ENCODE results near the gene GET4.
A peak's percentile ranks its signal among the peaks of the same experiment; 100 is the strongest.
"Not testable (repeated sequence)": the region's sequence is repeated elsewhere in the genome, so short reads cannot be mapped to it uniquely, and the experiment has no call there.

Gene GET4

DNA sequence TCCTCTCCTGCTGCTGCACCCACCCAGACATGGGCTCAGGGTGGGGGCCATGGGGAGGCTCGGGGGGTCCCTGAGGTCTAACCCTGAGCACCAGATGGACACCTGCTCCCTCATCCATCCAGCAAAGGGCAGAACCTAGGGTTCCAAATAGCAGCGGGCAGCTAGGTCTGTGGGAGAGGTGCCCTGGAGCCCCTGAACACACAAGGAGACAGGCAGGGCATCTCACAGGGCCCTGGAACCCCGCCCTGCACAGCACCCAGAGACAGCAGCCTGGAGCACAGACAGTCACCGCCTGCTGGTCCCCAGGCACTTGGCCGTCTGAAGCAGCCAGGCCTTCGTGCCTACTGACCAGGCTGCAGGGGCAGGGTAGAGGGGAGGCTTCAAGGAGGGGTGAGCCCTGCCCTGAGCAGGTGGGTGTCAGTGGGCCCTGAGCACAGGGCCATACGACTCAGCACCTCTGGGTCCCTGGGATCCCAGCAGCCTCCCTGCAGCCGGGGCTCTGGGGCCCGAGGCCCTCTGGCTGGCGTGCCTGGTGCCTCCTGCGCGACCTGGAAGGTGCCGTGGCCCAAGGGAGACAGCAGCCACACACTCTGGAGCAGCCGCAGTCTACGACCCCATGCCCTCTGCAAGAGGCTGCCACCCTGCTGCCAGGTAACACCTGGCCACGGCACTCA, 38.3 kb downstream of the GET4 start:
- DNase-seq = no peak

DNA sequence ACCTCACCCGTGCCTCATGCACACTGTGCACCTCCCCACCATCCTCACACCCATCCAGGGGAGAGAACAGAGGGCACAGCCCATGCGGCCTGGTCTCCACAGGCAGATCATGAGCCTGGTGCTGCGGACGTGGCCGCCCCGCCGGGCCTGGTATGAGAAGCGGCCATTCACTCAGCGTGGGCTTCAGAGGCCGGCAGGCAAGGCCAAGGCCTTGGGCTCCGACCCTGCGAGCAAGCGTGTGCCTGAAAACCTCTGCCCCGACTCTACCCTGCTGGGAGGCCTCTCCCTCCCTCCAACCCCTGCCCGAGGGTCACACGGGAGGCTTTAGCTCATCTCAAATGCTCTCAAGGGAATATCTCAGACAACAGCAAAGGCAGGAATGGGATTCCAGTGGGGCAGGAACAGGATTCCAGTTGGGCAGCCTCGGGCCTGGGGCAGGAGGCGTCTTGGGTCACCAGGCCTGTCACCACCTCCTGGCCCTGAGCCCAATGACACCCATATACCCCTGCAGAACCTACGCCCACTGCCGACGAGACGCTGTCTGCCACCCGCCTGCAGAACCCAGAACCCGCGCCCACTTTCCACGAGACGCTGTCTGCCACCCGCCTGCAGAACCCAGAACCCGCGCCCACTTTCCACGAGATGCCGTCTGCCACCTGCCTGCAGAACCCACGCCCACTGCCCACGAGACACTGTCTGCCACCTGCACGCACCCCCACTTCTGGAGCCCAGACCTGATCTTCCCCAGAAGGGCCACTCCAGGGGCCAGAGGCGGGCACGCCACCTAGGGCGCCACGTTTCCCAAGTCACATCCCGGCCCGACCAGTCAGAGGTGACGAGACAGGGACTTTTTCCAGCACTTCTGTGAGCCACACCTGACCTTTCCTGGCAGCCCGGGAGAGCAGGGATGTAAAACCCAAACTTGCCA, 39.2 kb downstream of the GET4 start:
- DNase-seq = no peak

DNA sequence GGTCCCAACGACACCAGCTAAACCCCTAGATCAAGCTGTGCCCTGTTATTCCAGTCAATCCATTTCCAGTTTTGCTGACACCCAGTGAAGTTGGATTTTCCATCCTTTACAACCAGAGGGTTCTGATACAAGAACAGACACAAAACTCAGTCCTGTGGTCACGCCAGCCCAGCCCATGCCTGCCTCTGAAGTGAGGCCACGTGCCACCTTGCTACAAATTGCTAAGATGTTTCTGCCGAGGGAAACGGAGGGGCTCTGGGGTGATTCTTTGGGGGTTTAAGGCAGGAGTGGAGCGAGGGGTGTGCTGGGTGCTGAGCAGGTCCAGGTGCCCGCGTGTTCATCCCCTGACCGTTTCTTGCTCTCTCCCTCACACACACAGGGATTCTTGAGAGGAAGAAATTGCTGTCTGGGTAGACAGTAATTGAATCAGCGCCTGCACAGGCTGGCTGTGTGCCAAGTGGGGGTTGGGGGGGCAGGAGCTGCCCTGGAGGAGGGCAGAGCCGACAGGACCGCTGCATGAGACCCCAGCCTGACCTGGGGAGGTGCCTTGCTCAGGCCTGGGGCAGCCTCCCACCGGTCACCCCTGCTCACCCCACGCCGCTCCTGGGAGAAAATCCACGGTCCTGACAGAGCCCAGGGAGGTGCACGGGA, 40.1 kb downstream of the GET4 start:
- DNase-seq = peak; percentile 56

DNA sequence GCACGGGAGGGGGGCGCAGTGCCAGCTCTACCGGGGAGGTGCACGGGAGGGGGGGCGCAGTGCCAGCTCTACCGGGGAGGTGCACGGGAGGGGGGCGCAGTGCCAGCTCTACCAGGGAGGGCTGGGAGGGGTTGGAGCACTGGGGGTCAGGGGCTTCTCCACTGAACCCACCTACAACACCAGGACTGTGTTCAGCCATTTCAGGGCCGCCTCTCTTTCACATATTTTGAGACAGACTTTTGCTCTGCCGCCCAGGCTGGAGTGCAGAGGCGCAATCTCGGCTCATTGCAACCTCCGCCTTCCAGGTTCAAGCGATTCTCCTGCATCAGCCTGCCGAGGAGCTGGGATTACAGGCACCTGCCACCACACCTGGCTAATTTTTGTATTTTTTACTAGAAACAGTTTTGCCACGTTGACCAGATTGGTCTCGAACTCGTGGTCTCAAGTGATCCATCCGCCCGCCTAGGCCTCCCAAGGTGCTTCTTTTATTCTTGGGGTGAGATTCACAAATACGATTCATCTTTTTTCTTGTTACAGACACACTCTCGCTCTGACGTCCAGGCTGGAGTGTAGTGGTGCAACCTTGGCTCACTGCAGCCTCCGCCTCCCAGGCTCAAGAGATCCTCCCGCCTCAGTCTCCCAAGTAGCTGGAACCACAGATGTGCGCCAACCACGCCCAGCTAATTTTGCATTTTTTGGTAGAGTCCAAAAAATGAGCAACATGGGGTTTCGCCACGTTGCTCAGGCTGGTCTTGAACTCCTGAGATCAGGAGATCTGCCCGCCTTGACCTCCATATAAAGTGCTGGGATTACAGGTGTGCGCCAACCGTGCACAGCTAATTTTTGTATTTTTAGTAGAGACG, 41.1 kb downstream of the GET4 start:
- DNase-seq = no peak

DNA sequence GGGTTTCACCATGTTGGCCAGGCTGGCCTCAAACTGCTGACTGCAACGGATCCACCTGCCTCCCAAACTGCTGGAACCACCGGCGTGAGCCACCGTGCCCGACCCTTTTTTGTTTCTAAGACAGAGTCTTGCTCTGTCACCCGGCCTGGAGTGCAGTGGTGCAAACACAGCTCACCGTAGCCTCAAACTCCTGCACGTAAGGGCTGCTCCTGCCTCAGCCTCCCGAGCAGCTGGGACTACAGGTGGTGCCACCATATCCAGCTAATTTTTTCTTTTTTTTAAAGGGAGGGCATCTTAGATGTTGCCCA, 41.7 kb downstream of the GET4 start:
- no peak for DNase-seq

DNA sequence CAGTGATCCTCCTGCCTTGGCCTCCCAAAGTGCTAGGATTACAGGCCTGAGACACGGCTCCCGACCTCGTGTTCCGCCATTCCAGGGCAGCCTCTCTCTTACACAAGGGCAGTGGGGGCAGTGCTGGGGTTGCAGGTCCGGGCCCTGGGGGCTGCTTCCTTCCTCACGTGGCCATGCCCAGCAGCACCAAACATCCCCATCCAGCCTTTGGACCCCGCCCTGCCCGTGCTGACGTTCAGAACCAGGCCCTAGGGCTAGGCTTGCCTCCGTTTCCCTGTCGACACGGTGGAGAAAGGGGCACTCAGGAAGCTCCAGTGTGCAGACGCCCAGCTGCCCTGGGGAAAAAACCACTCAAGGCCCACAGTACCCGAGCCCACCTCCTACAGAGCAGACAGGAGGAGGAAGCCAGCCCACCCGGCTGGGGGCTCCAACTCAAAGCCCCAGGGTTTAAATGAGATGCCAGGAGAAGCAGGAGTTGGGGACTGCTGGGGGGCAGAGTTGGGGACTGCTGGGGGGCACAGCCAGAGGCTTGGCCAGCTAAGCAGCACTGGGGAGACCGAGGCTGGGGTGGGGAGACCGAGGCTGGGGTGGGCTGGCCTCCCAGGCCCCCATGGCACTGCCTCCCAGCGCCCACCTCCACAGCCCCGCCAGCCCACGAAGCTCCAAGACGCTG, 42.2 kb downstream of the GET4 start:
- DNase-seq = no peak

DNA sequence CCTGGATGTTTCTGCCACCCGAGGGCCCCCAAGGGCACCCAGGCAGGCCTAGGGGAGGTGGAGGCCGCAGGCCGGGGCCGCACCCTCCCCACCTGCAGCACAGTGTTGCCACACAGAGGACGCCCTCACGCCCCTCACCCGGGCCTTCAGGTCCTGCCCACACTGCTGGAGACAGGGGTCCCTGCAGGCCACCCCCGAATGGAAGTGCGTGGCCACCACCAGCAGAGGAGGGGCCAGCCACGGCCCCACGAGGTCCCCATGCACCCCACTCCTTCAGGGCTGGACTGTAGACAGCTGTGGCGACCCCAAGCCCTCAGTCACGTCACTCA, 42.7 kb downstream of the GET4 start:
- DNase-seq = no peak

DNA sequence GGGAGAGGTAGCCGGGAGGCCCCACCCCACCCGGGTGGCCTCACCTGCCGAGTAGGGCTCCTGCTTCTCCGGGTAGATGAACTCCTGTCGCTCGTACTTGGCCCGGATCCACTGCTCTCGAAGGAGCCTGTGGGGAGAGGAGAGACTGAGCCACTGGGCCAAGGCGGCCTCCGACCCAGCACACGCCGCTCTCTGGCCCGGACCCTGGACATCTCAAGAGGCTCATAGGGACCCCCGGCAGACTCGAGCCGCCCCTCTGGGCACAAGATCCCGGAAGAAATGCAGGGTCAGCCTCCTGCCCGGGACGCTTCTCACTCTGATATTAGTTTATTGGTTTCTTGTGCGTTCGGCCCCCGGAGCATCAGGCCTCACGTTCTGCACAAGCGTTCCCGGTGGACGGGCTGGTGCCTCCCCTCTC, 43.6 kb downstream of the GET4 start:
- no peak for DNase-seq

DNA sequence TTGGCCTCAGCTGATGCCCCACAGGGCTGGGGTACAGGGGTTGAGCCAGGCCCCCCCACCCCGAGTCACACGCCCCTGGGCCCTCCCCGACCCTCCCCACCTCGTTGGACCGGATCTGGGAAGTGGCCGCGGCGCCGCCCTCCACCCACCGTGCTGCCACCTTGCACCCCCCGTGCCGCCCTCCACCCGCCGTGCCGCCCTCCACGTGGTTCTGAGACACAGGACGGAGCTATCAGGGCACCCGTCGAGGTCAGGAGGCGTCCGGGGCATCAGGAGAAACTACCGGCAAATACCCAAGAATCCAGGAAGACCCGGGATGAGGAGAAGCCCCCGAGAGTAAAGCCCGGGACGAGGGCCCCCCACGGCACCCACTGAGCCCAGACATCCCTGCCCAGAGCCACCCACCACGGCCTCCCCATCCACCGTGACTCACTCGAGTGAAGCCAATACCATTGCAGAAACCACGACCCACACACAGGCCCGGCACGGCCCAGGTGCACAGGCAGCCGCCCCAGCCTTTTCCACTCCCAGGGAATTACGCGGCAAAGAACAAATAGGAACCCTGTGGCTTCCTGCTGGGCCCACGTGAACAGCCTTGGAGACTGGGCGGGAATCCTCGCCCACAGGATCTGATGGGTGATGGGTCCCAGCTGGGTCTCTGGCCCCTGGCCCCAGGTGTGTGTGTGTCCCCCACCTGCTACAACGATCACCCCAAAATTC, 44.2 kb downstream of the GET4 start:
- DNase-seq = no peak

DNA sequence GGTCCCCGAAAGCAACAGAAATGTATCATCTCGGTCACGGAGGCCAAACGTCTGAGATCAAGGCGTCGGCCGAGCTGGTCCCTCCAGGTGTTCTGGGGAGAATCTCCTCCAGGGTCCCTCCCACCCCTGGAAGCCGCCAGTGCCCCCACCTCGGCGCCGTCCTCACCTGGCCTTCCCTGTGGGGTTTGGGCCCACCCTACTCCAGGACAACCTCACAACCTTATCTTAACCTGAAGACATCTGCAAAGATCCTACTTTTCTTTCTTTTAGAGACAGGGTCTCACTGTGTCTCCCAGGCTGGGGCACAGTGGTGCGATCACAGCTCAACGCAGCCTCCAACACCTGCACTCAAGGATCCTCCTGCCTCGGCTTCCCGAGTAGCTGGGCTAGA, 44.7 kb downstream of the GET4 start:
- DNase-seq = no peak

DNA sequence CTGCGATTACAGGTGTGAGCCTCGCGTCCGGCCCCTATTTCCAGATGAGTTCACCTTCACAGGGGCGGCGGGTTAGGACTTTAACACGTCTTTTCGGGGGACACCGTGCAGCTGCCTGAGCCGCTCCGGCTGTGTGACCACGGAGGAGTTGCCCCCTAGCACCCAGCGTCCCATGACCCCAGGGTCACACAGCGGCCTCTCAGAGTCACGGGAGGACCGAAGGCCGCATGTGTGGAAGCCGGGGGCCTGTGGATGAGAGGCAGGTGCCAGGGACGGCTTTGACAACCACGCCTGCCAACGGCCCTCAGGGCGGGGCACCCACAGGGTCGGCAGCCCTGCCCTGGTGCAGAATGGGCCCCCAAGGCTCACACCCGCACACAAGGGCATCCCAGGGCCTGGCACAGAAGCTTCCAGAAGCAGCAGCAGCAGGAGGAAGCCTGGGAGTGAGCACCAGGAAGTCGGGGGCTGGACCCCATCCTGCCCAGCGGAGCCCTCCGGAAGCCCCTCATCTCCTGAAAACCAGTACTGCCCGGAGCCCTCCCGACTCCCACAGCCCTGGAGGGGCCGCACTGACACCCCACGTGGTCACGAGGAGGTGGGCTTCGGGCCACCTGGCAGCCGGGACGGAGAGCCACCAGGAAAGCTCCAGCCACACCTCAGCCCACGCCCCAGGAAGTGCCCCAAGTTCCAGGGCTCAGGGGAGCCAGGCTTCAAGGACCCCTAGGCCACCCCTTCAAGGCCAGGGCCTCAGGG, 45.4 kb downstream of the GET4 start:
- no peak for DNase-seq

DNA sequence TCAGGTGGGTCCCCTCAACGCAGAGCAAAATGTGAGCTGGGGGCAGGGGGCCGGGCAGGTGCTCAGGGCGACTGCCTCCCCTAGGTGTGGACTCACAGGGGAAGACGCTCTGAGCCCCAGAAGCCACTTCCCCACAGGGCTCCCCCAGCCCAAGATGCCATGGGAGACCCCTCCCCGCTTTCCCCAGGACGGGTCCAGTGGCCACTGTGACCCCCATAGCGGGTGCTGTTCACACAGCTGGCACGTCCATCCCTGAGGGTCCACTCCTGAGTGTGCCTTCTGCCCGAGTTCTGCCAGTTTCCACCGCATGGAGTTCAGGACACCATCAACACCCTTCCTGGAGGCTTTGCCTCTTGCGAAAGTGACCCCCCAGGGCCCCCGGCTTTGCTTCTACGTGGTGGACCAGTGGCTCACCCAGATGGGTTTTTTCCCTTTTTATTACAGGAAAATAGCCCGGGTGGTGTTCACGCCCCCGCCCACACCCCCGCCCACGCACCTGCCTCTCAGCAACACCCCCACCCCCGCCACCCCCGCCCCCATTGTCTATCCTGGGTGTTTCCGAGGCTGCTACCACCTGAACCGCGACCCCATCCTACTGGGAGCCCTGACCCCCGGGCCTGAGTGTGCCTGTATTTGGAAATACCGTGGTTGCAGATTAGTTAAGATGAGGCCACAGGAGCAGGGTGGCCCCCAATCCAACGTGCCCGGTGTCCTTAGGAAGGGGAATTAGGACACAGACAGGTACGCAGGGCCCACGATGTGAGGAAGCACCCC, 46.2 kb downstream of the GET4 start:
- DNase-seq = no peak

DNA sequence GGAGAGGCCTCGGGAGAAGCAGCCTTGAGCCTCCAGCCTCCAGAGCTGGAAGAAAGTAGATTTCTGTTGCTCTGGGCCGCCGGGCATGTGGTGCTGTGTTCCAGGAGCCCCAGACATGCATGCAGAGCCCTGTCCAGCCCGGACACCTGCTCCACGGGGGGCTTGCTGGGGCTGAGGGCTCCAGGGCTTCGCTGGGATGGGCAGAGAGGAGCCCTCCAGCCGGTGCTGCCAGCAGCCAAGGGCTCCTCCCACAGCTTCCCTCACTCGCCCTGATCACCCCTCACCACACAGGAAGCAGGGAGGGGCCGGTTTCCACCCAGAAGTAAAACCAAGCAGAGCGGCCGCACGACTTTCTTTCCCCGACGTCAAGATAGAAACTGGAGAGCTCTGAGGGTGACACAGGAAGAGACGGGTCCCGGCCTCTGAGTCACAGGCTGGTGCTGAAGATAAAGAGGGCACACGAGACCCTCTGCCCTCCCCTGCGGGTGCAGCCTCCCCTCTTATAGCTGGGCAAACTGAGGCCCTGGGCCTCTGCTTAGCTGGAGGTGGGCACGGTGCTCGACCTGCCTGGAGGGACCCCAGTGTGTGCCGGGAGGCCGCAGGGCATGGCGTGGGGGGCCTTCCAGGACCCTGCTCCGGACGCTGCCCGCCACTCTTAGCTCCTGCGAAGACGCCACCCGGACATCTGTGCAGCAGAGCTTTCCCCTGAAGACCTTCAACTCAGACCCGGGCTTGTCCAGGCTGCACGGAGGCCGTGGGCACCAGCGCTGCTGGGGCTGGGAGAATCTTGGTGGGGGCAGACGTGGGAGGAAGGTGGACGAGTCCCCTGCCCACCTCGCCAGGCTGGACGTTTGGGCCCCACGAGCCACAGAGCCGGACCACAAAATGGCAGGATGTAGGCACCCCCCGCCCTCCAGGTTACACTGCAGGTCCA, 47.0 kb downstream of the GET4 start:
- DNase-seq = peak; percentile 56

DNA sequence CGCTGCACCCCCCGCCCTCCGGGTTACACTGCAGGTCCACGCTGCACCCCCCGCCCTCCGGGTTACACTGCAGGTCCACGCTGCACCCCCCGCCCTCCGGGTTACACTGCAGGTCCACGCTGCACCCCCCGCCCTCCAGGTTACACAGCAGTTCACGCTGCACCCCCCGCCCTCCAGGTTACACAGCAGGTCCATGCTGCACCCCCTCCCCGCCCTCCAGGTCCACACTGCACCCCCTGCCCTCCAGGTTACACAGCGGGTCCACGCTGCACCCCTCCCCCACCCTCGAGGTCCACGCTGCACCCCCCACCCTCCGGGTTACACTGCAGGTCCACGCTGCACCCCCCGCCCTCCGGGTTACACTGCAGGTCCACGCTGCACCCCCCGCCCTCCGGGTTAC, 47.7 kb downstream of the GET4 start:
- not testable (repeated sequence) for DNase-seq

DNA sequence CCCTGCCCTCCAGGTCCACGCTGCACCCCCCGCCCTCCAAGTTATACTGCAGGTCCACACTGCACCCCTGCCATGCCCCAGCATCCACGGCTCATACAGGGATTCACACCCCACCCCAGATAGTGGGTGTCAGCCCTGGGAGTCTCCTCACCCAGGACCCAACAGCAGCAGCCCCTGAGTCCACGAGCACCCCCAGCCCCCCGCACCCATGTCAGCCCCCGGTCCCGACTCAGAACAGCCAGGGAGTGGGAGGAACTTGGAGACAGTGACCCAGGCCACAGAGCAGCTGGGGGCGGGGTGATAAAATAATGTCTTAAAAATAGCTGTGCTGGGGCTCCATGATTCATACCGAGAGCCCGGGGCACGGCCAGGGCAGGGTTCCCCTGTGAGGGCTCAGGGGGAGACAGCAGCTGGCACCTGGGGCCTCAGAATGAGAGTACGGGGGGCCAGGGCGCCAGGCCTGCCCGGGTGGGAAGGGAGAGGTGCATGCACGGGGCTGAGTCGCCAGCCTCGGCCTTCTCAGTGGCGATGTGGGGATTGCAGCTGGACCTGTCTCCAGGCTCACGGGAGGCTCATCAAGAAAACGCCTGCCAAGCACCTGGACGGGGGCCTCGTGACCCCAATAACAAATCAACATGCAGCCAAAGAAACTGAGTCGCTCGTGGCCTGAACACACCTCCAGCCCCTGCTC, 48.3 kb downstream of the GET4 start:
- peak; percentile 34 for DNase-seq

DNA sequence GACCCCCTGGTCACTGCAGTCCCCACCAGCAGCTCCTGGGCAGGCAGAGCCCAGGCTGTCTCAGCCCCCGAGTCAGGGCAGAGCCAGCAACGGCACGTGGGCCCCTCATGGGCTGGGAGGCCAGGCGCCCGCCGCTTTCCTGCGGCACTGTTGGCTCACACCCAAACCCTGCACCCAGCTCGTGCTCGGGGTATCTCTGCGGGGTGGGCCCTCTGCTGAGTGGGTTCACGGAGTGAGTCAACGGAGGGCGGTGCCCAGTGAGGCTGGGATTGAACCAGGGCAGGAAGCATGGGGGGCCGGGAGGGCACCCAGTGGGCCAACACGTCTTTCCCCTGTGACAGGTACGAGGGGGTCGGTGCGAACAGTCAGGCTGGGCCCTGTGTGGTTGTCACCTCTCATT, 49.2 kb downstream of the GET4 start:
- DNase-seq = no peak

DNA sequence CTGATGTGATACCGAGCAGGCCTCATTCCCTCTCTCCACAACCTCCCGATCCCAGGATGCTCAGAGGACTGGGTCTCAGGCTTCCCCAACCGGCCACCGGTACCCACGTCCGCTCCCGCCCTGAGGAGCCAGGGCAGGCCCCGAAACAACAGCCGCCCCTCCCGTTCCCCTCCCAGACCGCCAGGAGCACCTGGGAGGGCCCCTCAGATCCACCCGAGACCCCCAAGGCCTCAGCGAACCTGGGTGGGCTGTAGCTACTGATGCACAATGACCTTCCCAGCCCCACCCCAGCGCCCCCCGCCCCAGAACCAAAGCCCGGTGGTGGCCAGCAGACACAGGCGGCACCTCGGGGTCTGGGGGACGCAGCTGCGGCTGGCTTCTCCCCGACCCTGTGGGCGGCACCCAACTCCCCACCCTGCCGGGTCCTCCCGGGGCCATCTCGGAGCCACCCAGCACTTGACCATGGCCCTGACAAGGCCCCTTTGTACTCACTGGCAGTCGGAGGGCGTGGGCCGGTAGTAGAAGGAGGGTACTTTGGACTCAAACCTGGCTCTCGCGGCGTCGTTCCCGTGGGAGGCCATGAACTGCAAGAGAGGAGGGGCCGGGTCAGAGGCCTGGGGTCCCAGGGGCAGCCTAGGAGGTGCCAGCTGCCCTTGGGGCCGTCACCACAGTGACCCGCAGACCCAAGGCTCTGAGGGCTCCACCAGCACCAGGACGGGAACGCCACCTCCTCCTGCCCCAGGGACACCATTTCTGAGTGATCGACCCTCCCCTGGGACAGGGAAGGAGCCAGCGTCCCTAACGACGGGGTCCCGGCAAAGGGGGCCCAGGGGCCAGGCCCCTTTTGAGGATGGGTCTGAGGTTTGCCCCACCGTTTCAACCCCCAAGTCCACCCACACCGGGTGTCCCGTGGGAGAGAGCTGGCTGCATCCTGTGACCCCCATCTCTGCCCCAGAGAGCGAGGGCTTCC, 50.0 kb downstream of the GET4 start:
- no peak for DNase-seq

Data from right kidney (tissue), 1 donor.